Activated T-helper 17 cell treated with anti-CD3 and anti-CD28 coated beads, Interleukin-2, amount 50 U/mL, for 72 hours (primary cell): ENCODE measurements around the gene TMEM254. TPM values are rescaled to one million over a fixed set of nuclear protein-coding genes. Genes with fewer than 3 reads are reported as not detected.

Source experiments
- ATAC-seq: fragments of 150-1000 bp; cut with Tn5 transposase; replicated peaks from 2 replicates; pipeline ENCODE4 v1.10.0; 2021; ENCODE audit warnings: mild to moderate bottlenecking, moderate library complexity
- H3K27ac Mint-ChIP-seq: one replicate; pipeline ENCODE4 v1.8.0; 2022; ENCODE audit warnings: mixed read lengths
- H3K27me3 Mint-ChIP-seq: one replicate; pipeline ENCODE4 v1.8.0; 2022; ENCODE audit warnings: mixed read lengths
- H3K36me3 Mint-ChIP-seq: one replicate; pipeline ENCODE4 v1.8.0; 2022; ENCODE audit warnings: low read depth, mild to moderate bottlenecking, mixed read lengths
- H3K4me1 Mint-ChIP-seq: one replicate; pipeline ENCODE4 v1.8.0; 2022; ENCODE audit warnings: mixed read lengths
- H3K4me3 Mint-ChIP-seq: one replicate; pipeline ENCODE4 v1.8.0; 2022; ENCODE audit warnings: mild to moderate bottlenecking, mixed read lengths
- H3K9me3 Mint-ChIP-seq: one replicate; pipeline ENCODE4 v1.8.0; 2022; ENCODE audit warnings: mixed read lengths
- total RNA-seq, 2 donors: library from RNA; stranded (reverse); gene quantifications; one replicate each; pipeline ENCODE4 v1.2.3, GENCODE V29; 2022

The TMEM254 gene
- total RNA-seq, 2 donors from 2014 or later: 8.4 to 8.5 TPM

DNA sequence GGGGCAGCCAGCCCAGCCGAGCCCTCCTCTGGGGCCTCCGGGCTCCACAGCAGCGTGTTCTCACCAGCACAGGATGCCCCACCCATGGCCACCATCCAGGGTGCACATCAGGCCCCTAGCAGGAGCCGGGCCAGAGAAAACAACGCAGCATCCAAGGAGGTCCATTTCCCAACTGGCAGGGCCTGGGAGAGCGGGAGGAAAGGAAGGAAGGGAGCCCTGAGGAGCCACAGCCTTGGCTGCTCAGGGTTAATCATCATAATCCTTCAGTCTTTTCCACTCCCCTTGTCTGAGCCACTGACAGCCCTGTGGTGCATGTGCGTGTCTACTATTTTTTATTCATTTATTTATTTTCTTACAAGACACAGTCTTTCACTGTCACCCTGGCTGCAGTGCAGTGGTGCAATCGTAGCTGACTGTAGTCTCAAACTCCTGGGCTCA, 57.7 kb downstream of the TMEM254 start:
- Mint-ChIP-seq H3K4me1 (peaks cover 6% of the 10 kb centered on the region), H3K27ac (no peak overlapping the region), H3K27me3 (peaks cover 37% of the 10 kb centered on the region), H3K9me3 (no peaks in the 10 kb centered on the region), H3K36me3 (no peaks in the 10 kb centered on the region), H3K4me3 (no peak overlapping the region)
- ATAC-seq: no peak

DNA sequence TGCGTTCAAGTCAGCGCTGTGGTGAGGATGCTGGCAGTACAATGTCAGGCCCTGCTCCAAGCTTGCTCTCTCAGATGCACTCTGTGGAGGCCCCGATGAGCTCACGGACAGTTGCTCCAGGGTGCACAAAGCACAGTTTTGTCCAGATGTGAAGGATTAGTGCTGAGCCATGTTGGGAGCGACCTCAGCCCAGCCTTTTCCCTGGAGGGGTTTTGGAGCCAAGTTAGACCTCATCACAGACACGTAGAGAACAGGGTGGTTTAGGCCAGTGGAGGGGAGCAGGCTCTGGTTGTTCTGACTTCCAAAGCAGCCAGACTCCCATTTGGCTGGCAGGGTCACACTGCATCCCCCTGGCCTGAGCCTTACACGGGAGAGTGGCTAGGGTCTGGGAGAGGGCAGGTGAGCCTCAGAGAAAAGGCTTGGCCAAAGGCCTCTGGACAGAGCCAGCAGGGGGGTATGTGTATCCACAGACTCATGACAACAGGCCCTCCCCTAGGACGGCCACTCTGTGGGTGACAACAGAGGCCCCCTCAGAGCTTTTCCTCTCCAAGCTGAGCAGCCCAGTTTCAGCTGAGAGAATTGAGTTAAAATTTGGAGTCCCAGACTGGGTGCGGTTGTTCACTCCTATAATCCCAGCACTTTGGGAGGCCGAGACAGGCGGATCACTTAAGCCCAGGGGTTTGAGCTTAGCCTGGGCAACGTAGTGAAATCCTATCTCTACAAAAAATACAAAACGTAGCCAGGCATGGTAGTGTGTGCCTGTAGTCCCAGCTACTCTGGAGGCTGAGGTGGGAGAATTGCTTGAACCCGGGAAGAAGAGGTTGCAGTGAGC, 58.8 kb downstream of the TMEM254 start:
- Mint-ChIP-seq H3K36me3 (no peaks in the 10 kb centered on the region), H3K27me3 (peaks cover 34% of the 10 kb centered on the region), H3K4me1 (peaks cover 6% of the 10 kb centered on the region), H3K27ac (no peak overlapping the region), H3K9me3 (no peaks in the 10 kb centered on the region), H3K4me3 (no peak overlapping the region)
- no peak for ATAC-seq

DNA sequence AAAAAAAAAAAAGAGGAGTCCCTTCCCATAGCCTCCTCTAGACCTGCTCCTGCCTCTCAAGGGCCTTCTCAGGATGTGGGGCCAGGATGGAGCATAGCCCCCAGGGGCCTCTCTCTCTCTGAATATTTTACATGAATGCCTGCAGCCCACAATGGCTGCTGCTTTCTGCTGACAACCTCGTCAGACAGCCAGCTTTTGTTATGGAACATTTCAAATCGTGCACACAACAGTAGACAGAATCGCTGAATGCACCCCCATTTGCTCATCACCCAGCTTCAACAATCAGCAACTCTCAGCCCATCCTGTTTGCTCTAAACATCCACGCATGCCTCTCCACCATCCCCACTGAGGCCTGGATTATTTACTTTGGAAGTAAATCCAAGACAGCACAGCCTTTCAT, 59.5 kb downstream of the TMEM254 start:
- H3K36me3 Mint-ChIP-seq: no peaks in the 10 kb centered on the region

DNA sequence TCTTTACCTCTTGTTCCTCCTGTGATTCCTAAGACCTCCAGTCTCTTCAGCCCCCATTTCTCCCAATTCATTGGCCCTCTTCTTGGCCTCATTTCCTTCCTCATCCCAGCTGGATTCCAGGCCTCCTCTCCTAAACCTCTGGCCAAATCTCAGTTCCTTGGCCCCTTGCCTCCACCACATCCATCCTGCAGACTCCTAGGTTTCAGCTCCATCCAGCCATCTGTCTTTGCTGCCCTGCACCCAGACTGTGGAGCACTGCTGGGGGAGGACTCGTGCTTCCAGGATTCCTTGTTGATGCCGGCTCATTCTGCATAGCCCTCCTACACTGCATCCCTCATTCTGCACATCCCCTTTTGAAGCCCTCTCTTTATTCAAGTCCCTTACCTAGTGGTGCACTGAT, 60.8 kb downstream of the TMEM254 start:
- no peak overlapping the region for H3K27ac Mint-ChIP-seq
- no peaks in the 10 kb centered on the region for H3K36me3 Mint-ChIP-seq
- peaks cover 6% of the 10 kb centered on the region for H3K4me1 Mint-ChIP-seq
- peaks cover 25% of the 10 kb centered on the region for H3K27me3 Mint-ChIP-seq
- no peak overlapping the region for H3K4me3 Mint-ChIP-seq
- H3K9me3 Mint-ChIP-seq: no peaks in the 10 kb centered on the region
- ATAC-seq: no peak

More for the DNA sequence above, 59.5 kb downstream of the TMEM254 start:
- H3K27ac Mint-ChIP-seq: no peak overlapping the region
- H3K9me3 Mint-ChIP-seq: no peaks in the 10 kb centered on the region
- peaks cover 3% of the 10 kb centered on the region for H3K4me1 Mint-ChIP-seq
- H3K4me3 Mint-ChIP-seq: no peak overlapping the region
- peaks cover 32% of the 10 kb centered on the region for H3K27me3 Mint-ChIP-seq
- no peak for ATAC-seq

DNA sequence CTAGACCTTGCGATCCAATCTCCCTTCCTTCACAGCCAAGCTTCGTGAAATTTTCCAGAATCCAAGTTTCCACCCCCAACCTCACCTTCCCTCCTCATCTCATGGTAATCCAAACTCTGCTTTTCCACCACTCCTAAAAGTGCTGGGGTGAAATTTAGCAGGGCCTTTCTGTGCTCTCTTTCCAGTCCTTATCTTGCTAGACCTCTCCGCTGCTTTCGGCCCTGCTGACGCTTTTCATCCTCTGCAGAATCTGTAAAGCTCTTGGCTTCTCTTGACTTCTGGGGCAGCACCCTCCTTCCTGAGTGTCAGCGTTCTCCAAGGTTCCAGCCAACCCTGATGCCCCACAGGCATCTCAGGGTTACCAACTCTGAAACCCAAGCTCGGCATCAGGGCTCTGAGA, 61.8 kb downstream of the TMEM254 start:
- peaks cover 13% of the 10 kb centered on the region for H3K4me1 Mint-ChIP-seq
- H3K36me3 Mint-ChIP-seq: peaks cover 5% of the 10 kb centered on the region
- H3K27ac Mint-ChIP-seq: no peak overlapping the region
- H3K27me3 Mint-ChIP-seq: peaks cover 21% of the 10 kb centered on the region
- no peak overlapping the region for H3K4me3 Mint-ChIP-seq
- no peak for ATAC-seq
- no peaks in the 10 kb centered on the region for H3K9me3 Mint-ChIP-seq

DNA sequence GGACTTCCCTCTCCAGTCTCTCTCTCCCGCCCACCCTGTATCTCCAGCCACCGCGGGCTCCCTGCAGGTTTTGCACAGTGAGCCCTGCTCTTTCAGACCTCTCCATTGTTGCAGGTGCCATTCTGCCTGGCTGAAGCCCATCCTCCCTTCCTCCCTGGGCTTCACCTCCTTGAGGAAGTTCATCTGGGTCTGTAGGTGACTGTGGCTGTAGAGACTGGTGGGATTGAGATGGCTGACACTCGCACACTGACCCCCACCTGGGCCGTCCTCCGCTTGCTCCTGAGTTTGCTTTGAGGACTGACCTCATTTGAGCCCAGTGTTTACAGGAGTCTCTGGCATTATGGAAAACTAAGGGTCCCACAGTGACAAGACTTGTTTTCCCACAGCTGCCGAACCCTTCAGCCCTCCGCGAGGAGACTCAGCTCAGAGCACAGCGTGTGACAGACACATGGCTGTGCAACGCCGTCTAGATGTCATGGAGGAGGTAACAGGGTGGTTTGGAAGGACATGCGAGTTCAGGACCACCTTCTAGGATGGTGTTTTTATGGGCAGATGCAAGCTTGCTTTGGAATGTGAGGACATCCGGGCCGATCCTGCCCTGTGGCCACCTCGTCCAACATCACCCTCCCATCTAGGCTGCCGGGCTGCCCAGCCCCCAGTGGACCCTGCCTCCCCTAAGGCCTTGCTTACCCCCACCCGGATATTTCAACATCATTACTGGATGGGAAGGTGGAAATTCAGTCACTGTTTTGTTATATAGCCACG, 63.4 kb downstream of the TMEM254 start:
- Mint-ChIP-seq H3K4me3 (no peak overlapping the region), H3K27me3 (peaks cover 21% of the 10 kb centered on the region), H3K36me3 (peaks cover 5% of the 10 kb centered on the region), H3K9me3 (no peaks in the 10 kb centered on the region), H3K27ac (no peak overlapping the region), H3K4me1 (peaks cover 18% of the 10 kb centered on the region)
- ATAC-seq: no peak

Other genes with a start within 250 kb of the TMEM254 start
- not detected for gene SFTPD, start 129.6 kb upstream of the TMEM254 start, total RNA-seq
- gene PLAC9, start 54.1 kb downstream of the TMEM254 start, total RNA-seq: not detected
- gene ANXA11, start 126.9 kb downstream of the TMEM254 start, total RNA-seq: 100 to 1,000 TPM; 184 to 275 TPM
- not detected for gene MAT1A, start 211.0 kb downstream of the TMEM254 start, total RNA-seq